GM18867 (cell line): Measurements from ENCODE around the gene HSPB7.
A peak's percentile ranks its signal among the peaks of the same experiment; 100 is the strongest.
"Not testable (repeated sequence)": the region's sequence is repeated elsewhere in the genome, so short reads cannot be mapped to it uniquely, and the experiment has no call there.

Experiments used
- ATAC-seq: cut with Tn5 transposase; IDR thresholded peaks from one replicate; pipeline ENCODE4 v1.9.1; 2021; ENCODE audit warnings: mild to moderate bottlenecking, moderate library complexity; ENCODE audit not compliant: unreplicated experiment

HSPB7 gene

DNA sequence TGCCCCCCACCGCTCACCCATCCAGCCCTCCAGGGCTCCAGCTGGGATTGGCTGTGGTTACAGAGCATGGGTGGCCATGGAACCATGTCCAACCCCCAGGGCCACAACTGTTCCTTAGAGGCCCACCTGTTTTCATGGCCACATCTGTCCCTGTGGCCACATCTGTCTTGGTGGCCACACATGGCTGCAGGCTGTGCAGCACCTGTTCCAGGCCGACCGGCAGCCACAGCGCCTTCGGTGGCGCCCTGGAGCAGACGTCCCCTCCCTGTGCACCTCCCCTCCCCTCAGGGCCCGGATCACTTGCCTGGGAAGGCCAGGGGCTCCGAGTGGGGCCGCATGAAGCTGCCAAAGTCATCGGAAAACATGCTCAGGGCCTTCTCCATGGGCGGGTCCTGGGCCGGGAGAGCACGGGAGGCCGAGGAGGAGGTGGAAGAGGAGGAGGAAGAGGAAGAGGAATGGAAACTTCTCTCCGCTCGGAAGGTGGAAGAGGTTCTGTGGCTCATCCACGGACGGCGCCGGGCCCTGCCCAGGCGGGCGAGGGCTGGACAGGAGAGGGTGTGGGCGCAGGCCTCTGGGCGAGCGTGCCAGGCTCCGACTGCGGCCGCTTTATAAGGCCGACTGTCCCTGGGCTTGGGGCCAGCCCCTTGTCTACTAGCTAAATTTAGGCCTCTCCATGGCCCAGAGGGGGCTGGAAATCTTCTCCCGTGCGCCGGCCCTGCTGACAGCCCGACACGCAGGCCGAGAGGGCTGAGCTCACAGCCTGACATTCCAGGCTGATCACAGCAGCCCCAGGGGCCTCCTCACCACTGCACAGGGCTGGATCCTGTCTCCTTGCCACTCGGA lies at the start of gene HSPB7:
TSS of gene HSPB7 (minus strand) at position 583 of the 843 bp plus-strand sequence. CDS start at position 503, 80 bp downstream.
- no peak for ATAC-seq

DNA sequence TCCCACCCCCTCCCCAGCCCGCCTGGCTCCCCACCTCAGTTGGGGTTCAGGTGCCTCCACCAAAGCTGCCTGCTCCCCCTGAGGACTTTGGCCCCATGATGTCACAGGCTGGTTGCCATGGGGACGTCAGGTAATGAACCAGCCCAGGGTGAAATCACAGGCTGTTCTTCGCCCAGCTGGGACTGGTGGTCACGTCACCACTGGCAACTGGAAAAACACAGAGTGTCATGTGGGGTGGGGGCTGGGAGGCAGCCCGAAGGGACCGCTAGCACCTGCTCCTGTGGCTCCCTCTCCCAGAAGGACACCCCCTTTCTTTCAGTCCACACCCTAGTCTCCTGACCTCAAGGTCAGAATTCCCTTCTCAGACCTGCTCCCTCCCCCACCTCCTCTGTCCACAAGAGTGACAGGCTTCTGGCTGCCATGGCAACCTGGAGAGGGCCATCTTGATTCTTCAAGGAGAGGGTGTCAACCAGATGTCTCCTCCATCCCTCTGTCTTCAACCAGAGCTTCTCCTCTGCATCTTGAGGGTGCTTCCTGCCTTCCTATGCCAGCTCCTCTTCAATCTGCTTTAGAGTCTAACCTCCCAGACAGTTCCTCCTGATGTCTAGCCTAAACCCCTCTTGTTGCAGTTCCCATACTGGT lies 49.4 kb upstream of the HSPB7 start:
- ATAC-seq, result no peak

DNA sequence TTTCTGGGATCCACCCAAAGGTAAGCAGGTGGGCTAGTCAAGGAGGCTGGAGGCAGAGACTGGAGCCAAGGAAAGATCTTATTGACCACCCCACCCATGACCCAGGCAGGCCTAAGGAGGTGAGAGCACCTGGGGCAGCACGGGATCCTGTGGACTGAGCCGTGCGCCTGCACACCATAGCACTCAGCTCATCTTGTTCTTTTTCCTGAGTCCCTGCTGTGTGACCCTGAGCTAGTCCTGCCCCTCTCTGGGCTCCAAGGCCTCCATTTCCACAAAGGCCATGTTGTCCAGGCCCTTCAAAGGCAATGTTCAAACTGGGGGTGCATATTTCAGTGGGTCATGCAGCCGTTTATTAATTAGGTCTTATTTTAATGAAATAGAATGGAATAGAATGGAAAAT lies 48.4 kb upstream of the HSPB7 start:
- no peak for ATAC-seq

DNA sequence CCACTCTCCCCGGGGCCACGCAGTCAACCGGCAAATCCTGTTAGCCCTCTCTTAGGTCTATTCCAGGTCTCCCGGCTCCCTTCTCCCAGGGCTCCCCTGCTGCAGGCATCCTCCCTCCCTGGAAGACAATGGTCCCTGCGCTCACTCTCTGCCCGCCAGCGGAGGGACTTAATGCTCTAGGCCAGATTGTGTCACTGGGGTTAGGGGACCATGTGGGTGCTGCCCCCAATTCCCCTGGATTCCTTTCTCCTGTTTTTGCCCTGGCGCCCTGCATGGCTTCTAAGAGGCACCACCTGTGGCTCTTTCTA lies 47.4 kb upstream of the HSPB7 start:
- ATAC-seq, result no peak

DNA sequence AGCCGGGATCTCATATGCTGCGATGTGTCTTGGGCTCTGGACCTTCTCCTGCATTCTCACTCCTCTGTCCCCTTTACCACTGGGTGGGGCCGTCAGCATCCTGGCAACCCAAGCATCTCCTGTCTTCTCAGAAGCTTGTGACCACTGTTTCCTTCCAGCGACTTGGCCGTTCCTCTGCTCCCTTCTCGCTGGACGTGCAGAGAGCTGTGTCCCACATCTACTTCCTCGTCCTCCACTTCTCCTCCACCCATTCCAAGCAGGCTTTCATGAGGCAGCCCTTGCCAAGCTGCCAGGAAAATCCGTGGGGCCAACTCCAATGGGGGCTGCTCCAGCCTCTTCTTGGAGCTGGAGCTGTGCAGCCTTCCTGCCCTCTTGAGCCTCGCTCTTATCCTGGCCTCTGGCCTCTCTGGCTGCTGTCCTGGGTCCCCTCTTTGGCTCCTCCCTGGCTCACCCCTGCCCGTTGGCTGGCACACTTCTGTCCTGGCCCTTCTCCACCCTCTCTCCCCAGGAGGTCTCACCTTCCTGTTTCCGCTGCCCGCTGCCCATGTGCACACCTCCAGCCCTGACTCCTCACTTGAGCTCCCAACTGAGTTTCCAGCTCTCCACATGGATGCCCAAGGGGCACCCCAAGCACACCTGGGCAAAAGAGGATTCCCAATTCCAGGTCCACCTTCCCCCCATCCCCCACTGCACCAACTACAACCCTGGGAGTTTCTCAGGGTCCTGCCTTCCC lies 46.9 kb upstream of the HSPB7 start:
- no peak for ATAC-seq

DNA sequence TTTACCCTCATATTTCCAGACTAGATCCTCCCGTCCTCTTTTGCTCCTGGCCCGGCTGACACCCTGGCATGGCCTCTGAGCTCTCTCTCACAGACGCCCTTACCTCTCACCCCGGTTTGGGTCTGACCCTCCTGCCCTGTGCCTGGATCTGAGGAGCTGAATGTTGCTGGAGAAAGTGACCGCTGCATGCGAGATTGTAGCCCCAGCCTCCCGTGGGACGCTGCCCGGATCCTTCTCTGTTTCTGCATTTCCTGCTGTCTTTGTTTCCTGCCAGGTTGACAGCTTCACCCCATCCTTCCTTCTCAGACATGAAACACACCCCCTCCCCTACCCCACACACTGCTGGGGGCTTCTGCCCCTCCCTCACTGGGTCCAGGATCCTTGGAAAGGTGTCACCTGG lies 46.1 kb upstream of the HSPB7 start:
- ATAC-seq, result no peak

DNA sequence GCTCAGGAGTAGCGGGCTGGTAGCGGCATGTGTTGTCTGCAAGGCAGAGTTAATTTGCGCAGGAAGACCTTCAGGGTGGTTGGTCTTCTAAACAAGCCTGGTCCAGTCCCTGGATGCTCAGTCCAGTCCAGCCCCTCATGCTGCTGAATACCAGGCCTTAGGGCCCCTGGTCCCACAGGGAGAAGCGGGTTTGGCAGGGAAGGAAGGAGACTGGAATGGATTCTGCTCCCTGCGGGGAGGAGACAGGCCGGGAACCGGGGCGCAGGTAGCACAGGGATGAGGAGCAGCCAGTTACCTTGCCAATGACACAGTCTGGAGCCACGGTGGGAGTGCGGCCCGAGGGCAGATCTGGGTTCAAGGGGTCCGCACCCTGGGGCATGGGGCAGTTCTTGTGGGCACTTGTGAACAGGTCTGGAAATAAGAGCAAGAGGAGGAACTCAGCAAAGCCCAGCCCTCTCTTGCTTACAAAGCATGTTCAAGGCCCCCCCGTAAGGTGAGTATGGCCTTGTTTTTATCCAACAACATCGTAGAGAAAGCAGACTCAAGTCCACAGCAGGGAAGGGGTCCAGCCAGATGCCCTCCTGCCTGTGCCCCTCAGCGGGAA lies 45.5 kb upstream of the HSPB7 start:
- ATAC-seq, result no peak

DNA sequence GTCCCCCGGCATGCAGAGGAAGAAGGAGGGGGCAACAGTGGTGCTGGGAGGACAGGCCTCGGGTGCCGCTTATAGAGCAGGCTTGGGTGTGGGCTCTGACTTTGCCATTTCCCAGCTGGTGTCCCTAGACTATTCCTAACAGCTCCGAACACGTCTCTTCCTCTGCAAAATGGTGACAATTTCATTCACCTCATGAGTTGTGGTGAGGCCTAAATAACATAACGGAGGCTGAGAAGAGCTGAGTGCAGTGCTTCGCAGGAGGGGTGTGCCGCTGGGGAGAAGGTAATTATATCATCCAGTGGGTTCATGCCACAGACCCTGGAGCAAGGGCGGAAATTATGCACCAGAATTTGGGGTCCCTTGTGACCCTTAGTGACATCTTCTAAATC lies 44.8 kb upstream of the HSPB7 start:
- ATAC-seq, result not testable (repeated sequence)

DNA sequence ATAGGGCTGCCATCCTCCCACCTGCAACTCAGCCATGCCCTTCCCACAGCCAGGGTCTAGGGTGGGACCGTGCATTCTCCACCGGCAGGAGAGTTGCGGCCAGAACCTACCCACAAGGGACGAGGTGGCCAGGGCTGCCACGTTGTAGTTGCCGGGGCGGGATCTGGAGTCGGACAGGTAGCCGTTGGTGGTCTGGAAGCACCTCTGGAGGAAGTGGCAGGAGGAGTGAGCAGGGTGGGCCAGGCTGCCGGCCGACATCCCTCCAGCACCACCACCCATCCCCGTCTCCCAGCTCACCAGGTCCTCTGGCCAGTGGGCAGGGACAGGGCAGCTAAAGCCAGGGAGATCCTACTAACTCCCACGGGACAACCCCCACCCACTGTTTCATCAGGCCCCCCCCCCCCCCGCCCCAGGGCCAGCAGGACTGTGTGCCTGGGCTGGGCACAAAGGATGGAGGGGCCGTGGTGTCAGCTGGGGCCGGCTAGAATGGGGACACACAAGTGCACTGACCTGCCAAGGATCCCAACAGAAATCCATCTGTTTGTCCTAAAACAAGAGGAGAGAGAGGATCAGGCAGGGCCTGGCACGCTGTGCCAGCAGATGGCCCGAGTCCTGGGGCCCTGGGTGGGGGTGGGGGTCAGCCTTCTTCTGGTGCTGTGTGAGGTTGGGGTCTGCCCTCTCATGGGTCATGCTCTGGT lies 44.3 kb upstream of the HSPB7 start:
- ATAC-seq, result not testable (repeated sequence)

DNA sequence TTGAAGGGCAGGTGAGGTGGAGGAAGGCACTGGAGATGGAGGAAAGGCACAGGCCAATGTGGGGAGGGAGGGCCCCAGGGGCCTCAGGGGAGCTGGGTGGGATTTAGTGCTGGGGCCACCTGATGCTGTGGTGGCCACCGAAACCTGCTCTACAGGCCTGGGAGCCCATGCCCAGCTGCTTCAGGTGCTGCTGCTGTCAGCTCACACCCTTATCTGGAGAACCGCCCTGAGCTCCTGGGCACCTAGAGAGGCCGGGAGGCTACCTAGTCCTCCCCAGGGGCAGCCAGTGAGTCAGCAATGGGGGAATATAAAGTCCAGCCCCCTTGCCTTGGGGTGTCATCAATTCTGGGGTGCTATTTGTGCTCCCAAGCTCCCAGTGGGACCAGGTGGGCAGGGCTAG lies 43.4 kb upstream of the HSPB7 start:
- no peak for ATAC-seq

DNA sequence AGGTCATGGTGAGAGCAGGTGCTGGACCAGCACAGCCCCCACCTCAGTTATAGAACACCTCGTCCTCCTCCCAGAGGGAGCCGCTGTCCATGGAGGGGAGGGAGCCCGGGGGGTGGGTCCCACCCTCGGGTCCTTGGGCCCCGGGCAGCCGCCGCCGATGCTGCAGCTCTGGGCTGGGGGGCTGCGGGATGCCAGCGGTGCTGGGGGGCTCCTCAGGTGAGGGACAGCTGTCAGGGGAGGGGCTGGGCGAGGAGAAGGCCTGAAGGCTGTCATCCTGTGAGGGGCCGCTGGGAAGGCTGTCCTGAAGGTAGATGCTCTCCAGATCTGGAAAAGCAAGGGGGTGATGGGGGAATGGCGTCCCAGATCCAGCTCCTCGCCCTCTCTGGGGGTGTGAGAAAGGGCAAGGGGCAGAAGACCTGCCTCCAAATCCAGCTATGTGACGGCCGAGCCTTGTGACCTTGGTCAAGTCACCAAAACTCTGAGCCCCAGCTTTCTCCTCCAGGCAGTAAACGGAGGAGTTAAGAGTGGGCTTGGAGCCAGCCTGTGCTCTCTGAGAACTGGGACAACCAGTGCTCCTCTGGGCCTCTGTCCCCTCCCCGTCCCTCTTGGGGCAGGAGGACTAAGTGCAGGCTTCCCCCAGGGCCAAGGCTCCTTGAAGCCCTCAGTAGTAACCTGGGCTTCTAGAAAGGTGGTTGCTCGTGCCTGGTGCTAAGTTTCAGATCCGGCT lies 40.7 kb upstream of the HSPB7 start:
- not testable (repeated sequence) for ATAC-seq

DNA sequence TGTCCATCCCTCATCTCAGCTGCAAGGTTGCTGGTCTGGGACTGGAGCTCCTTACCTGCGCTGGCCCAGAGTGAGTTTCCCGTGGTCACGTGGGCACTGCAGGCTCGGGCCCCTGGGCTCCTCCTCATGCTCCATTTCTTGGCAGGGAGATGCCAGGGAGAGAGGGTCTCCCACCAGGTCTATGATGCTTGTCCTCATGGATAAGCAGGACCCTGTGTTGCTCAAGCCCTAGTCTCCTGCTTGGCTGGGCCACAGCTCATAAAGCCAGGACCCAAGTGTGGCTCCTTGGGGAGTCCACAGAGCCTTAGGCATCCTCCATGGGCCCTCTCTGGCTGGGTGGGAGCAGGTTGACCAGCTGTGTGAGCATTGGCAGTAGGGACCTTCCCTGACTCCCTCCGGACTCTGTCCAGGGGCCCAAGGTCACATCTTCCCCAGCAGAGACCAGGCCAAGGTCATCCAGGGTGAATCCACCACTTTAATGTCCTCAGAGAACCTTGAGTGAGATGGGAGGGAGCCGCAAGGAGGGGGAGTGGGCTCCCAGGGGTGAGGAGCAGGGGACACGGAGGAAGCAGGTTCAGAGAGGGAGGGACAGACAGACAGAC lies 39.6 kb upstream of the HSPB7 start:
- ATAC-seq, result not testable (repeated sequence)

DNA sequence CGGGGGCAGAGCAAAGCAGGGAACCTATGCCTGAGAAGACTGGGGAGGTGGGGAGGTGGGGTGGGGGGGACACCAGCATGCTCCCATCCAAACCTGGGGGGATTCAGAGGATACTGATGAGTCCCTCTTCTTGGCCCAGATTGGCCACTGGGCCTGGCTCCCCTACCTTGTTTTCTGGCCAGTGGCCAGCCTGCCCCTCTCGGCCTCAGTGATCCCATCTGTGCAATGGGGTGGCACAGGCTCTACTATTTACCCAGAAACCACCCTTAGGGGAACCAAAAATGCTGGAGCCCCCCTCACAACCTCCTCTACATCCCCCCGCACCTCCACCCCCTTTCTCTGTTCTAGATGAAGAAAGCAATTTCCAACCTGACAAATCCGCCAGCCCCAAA lies 38.7 kb upstream of the HSPB7 start:
- ATAC-seq, result not testable (repeated sequence)

DNA sequence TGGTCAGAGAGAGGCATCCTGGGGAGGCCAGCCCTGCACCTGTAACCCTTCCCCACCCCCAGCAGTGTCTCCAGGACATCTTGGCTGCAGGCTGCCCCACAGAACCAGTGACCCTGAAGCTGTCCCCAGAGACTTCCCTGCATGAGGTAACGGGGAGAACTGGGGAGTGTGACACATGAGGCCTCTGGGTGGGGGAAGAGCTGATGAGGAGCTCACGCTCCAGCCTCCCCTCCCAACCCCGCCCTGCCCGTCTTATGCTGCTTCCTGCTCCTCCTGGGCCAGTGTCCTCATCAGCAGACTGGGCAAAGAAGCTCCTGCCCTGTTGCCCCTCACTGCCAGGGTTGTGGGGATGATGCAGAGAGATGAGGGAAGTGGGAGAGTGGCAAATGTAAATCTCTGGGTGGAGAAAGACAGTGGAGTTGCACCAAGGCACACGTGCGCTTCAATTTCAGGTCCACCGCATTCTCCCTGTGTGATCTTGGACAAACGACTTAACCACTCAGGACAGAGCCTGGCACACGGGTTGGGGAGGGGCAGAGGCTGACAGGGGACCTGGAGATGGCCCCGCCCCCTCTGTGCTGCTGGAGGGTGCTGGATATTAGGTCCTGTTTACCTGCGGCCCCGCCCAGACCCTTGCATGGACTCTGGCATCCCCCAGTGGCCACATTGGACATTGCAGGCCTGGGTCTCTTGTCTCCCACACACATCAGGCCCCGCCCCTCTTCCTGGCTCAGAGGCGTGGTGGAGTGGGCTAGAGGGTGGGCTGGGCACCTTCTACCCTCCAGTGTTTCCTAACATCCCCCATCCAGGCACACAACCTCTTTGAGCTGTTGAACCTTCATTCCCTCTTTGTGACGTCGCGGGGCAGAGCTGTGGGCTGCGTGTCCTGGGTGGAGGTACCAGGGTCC lies 38.0 kb upstream of the HSPB7 start:
- ATAC-seq, result peak; percentile 71

DNA sequence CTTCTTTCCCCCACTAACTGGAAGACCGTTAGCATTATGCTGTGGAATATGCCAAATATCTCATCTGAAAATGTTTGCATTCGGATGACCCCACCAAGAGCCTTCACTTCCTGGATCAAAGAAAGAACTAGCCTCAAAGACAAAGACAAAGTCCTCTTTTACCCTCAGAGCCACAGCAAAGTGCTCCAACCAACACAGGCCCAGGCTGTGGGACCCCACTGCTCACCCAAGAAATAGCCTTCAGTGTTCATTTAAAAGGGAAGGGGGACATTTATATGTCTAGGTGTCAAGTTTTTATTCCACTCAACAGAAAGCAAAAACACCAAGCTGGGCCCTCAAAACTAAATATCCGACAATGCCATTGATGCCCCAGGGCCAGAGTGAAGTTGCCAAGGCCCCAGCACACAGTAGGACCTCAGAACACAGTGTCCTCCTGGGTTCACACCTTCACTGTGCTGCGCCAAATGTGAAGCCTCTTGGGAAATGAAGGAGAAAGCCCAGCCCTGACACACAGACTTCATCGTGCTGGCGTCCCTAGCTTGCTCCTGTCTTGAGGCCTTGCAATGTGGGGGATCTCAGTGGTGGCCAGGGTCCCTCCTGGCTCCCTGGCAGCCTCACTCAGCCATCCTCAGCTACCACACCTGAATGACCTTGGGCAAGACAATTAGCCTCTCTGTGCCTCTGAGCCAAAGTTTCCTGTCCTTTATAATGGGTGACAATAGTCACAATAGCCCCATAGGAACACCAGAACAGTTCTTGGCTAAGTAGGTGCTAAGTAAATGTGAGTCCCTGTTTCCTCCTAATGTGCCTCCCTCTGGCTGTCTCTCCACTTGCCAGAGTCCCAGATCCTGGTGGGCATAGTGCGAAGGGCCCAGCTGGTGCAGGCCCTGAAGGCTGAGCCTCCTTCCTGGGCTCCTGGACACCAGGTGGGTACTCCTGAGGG lies 37.0 kb upstream of the HSPB7 start:
- ATAC-seq, result no peak

DNA sequence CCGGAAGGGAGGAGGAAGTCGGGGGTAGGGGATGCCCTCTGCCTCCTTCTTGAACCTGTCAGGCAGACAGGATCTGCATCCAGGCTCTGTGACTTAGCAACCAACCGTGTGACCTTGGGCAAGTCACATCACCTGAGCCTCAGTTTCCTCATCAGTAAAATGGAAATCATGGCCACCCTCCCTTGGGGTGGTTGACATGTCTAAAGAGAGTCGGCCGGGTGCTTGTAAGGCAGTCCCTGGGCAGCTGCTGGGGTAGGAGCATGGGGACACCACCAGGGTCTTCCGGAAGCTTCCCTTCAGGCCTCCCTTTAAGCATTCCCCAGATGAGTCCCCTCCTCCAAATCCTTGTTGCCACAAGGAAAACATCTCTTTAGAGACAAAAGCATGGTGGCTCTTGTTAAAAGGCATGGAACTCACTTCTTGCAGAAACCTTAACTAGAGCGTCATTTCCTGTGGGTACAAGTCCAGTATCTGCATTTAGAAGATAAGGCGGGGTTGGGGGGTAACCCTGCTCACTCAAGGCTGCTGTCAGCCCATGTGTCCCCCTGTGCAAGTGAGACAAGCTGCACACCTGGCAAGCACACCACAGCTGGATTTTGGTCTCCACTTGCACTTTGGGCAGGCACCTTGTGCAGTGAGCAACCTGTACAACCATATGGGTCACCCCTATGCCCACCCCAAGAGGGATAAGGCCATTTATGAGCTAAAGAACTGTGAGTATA lies 36.1 kb upstream of the HSPB7 start:
- no peak for ATAC-seq

DNA sequence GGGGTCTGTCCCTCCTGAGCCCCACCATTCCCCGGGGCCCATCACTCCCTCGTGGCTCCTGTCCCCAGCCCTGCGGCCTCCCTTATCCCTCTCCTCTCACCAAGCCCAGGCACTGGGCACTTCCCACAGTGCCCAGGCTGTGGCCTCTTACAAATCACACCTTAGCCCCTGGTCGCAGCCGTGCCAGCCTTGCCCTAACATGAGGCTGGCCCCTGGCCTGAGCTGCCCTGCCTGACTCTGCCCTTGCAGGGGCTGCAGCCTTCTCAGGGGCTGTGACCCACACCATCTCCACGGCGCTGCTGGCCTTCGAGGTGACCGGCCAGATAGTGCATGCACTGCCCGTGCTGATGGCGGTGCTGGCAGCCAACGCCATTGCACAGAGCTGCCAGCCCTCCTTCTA lies 34.1 kb upstream of the HSPB7 start:
- ATAC-seq, result not testable (repeated sequence)
